HG03025 (cell line): ENCODE results near the gene TASL.
"Not testable (repeated sequence)": the region's sequence is repeated elsewhere in the genome, so short reads cannot be mapped to it uniquely, and the experiment has no call there.

Experiments used
- ATAC-seq: cut with Tn5 transposase; IDR thresholded peaks from one replicate; pipeline ENCODE4 v1.9.1; 2021; ENCODE audit warnings: mild to moderate bottlenecking, moderate library complexity; ENCODE audit not compliant: unreplicated experiment, low FRiP score

Gene TASL

DNA sequence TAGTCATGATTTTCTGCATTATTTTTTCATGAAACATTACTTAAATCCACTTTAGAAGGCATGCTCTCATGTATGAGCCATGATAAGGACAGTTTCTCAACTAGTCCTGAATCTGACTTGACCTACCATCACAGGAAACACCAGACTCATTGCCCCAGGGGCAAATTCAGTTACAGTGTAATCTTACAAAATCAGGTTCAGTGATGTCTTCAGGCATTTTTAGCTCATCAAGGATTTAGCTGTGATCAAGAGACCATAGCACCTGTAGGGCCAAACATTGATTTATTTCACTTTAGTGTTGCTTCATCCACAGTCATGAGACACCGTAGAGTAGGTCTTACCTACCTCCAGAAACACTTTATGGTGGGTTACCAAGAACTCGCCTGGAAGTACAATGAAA is 3.1 kb upstream of the TASL start:
- ATAC-seq = no peak

DNA sequence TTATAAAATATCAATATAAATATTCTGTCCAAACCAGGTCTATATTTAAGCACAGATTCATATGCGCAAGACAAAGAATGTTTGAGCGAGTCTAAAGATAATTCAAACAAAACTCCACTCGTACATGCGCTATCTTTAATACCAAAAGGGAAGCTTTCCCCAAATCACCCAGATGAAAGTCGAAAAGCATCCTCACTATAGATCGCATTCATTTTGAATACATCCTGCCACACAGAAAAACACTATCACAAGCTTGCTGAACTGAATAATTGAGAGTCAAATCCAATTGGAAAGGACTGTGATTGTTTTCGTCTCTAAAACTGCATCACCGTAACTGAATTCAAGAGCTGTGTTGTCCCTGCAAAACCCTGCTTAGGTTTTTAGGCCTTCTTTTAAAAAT is 685 bp downstream of the TASL start:
- peak; percentile 4 for ATAC-seq

DNA sequence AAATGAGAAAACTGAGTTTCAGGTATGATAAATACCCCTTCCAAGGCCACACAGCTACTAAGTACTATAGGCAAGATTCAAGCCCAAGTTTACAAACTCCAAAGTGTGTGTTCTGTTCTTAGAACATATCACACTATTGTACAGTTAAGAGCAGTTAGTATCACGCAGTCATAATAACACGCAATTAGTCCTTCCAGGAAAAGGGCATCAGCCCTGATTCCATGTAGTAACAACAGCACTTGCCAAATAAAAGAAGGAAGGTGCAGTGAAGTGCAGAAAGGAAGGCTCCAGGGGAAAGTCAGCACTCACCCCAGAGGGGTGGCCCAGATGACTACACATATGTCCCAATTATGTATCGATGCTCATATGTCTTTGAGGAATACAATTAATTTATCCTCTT is 4.4 kb downstream of the TASL start:
- no peak for ATAC-seq

DNA sequence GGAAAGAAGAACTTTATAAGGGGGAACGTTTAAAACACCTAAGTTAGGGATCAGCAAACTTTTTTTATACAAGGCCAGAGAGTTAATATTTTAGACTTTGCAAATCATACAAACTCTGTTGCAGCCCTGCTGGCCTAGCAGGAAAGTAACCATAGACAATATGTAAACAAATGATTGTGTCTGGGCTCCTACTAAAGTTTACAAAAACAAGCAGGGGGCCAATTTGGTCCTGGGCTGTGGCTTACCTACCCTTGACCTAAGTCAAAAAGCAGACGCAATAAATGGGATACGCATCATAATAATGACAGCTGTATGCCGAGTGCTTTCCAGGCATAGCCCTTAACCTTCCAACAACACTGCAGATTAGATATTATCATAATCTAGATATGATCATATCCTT is 4.9 kb downstream of the TASL start:
- ATAC-seq = no peak

DNA sequence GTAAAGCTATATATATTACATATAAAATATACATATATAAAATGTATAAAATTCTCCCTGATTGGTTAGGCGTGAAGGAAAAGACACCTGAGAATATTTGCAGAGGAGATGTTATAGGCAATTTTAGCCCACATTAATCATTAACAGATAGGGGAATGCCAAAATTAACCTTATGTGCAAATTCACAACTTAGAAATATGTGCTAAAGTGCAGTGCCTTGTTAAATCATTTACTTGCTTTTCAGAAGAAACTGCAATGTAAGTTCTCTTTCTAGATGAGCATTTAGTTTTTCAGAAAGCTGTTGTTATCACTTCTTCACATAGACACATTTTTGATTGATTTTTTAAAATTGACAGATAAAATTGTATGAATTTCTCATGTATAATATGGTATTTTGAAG is 5.6 kb downstream of the TASL start:
- no peak for ATAC-seq

DNA sequence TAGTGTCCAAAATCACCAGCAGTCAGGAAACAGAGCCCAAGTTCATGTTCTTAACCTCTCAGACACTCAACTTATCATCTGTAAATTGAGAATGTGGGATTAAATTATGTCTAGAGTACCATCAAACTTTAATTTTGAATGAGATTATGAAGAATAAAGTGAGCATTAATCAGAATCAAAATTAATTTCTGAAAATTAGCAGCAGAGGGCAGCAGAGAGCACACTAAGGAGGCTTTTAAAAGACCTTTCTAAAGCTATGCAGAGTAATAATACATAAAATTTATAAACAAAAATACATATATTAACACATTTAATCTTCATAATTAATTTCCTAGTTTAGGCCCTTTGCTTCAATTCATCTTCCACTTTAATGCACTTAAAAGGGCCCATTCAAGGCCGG is 7.1 kb downstream of the TASL start:
- no peak for ATAC-seq

DNA sequence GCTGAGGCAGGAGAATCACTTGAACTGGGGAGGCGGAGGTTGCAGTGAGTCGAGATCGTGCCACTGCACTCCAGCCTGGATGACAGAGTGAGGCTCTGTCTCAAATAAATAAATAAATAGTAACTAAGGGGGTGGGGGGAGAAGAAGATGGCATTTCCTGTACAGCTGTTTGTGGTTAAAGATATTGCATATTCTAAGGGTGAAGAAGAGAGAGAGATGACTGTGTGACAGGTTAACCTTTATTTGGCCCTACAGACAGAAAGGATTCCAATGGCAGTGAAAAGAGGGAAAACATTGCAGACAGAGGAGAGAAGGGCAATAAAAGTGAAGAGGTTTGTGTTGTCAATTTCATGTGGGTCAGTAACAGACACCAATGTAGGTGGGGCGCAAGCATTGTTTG is 9.4 kb downstream of the TASL start:
- ATAC-seq = no peak

DNA sequence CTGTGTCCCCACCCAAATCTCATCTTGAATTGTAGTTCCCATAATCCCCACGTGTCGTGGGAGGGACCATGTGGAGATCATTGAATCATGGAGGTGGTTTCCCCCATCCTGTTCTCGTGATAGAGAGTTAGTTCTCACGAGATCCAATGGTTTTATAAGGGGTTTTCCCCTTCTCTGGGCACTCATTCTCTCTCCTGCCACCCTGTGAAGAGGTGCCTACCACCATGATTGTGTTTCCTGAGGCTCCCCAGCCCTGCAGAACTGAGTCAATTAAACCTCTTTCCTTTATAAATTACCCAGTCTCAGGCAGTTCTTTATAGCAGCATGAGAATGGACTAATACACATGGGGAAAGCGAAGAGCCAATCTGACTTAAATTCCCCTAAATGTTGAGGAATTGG is 14.5 kb downstream of the TASL start:
- not testable (repeated sequence) for ATAC-seq

DNA sequence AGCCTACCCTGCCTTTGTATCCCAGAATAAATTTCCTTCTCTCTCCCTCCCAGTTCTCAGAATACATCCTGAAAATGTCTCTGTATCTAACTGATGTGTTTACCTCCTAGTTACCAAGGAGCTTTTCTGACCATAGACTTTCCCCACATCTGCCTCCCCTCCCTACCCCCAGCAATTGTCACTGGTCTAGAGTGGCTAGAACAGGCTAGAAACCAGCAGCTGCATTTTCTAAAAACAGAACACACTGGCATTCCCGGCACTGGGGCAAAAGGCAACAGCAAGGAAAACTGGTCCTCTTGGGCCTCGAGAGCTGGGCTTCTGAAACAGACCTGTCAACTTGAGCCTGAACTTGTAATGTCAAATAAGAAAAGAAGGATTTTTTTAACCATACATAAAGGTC is 16.4 kb downstream of the TASL start:
- ATAC-seq = no peak

DNA sequence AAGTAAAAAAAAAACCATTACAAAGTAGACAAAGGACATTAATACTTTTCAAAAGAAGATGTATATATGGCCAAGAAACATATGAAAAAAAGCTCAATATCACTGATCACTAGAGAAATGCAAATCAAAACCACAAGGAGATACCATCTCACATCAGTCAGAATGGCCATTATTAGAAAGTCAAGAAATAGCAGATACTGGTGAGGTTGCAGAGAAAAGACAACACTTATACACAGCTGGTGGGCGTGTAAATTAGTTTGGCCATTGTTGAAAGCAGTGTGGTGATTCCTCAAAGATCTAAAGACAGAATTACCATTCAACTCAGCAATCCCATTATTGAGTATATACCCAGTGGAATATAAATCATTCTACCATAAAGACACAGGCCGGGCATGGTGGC is 39.3 kb downstream of the TASL start:
- ATAC-seq = no peak

DNA sequence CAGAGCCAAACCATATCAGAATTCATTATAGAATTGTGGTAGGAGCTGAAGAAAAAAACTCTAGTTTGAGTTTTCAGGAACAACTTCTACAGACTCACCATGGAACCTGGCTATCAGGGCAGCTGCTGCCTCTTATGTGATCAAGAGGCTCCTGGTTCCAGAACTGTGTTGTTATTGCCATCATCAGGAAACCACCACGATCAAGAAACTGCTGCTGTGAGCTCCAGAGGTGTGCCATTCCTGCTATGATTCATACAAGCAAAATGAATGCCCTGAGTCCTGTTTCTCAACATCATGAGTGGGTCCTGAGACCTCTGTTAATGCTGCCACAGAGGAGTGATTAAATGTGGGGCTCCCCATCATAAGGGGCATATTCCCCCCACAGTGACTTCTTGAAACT is 43.7 kb downstream of the TASL start:
- ATAC-seq = no peak

DNA sequence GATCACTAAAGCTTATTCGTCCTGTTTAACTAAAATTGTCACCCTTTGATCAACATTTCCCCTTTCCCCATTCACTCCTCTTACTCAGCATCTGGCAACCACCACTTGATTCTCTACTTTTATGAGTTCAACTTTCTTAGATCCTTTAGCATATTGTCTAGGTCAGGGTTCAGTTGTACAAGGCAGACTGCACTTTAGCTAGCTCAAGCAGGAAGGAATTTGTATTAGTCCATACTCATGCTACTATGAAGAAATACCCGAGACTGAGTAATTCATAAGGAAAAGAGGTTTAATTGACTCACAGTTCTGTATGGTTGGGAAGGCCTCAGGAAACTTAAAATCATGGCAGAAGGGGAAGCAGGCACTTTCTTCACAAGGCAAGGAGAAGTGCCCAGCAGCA is 44.3 kb downstream of the TASL start:
- ATAC-seq = no peak

DNA sequence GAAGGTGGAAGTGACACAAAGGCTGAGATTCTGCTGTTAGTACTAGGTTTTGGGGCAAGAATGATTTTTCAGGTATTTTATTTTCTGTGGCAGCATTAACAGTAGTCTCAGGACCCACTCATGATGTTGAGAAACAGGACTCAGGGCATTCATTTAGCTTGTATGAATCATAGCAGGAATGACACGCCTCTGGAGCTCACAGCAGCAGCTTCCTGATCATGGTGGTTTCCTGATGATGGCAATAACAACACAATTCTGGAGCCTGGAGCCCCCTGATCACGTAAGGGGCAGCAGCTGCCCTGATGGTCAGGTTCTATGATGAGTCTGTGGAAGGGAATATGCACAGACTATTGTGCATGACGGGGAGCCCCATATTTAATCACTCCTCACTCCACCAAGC is 47.0 kb downstream of the TASL start:
- ATAC-seq = no peak

DNA sequence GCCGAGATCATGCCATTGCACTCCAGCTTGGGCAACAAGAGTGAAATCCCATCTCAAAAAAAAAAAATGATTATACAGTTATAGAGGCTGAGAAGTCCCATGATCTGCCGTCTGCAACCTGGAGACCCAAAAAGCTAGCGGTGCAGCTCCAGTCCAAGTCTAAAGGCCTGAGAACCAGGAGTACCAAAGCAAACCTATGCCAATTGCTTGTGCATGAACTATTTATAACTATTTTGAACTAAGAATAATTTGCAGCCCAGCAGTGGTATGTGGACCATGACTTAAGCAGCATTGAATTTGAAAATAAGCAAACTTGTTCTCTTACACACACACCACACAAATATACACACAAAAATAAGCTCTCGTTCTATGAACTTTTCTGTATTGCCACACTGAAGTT is 51.8 kb downstream of the TASL start:
- ATAC-seq = no peak

DNA sequence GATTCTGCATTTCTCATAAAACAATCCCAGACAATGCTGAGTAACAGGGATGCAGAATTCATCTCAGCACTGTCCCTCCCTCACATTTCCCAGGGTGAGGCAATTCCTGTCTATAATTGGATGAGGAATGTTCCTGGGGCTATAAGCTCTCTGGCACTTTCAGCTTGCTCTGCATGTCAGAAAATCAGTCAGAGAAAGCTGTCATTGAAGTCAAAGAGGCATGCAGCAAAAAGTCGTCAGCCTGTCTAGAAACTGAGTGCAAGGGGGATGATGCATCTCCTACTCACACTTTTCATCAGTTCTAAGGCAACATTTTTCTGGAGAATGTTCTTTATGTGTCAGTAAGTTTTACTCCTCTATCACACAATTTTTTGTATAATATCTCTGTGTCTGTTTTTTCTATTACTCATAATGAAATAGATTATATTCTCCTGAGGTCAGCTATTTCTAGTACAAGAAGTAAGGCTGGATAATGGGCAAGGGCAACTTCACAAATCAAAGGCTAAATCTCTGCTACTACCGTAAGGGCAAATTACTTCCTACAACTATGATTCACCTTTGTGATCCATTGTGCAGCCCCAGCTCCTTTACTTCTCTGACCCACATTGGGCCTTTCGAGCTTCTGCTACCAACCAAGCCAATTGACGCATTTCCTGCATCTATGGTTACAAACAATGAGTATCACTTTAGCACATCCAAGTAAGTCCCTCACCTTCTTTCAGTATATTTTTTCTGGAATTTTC is 56.0 kb downstream of the TASL start:
- no peak for ATAC-seq

DNA sequence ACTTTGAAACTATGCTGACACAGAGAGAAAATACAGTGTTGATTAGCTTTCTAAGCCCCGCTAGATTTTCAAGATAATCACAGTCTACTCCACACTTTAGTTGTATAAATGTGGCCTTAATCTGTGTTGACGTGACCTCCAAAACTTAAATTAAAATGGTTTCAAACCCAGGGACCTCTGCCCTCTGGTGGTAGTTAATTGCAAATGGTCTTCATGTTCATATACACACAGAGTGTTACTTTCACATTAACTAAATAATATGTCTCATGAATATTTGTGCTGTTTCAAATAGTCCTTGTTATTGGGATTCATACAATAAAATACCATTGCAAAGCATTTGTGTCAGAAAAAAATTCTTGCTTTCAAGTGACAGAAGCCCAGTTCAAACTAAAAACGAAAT is 64.3 kb downstream of the TASL start:
- no peak for ATAC-seq
